Tibial nerve (tissue), 4 donors: Measurements from ENCODE around the gene HTRA3. TPM values are rescaled to one million over a fixed set of nuclear protein-coding genes. Genes with fewer than 3 reads are reported as not detected.

Source experiments
- DNase-seq, 2 donors: peaks; one replicate each; pipeline ENCODE4 v3.0.0-alpha.2; 2019; ENCODE audit warnings: low spot score in 2 of 2
- H3K27ac ChIP-seq, 4 donors: fragments of 200-600 bp; sonication (generic) in 3 of 4; one replicate each; pipeline ENCODE4 v1.5.1; 2017 to 2019; ENCODE audit warnings: mild to moderate bottlenecking in 1 of 4
- H3K27me3 ChIP-seq, 2 donors: fragments of 200-600 bp; sonication (generic) in 1 of 2; one replicate each; pipeline versions ENCODE4 v1.5.1 to v1.6.0; 2017 to 2019
- H3K36me3 ChIP-seq, 3 donors: fragments of 200-600 bp; sonication (generic); one replicate each; pipeline ENCODE4 v1.5.1; 2018 to 2019
- H3K4me1 ChIP-seq, 4 donors: fragments of 200-600 bp; sonication (generic) in 3 of 4; one replicate each; pipeline ENCODE4 v1.5.1; 2017 to 2019
- H3K4me3 ChIP-seq, 4 donors: fragments of 200-600 bp; sonication (generic) in 3 of 4; one replicate each; pipeline ENCODE4 v1.5.1; 2017 to 2019; ENCODE audit warnings: mild to moderate bottlenecking in 1 of 4, moderate library complexity in 1 of 4
- H3K9me3 ChIP-seq, 4 donors: fragments of 200-600 bp; sonication (generic) in 3 of 4; one replicate each; pipeline ENCODE4 v1.5.1; 2017 to 2019
- CTCF ChIP-seq, 5 experiments: fragments of 200-600 bp in 3 of 5; fragments of 450-650 bp in 2 of 5; sonication (generic) in 3 of 5; IDR thresholded peaks; one replicate each; pipeline ENCODE4 v1.5.1; 2016 to 2019; ENCODE audit warnings: antibody characterized with exemption in 5 of 5, mild to moderate bottlenecking in 3 of 5, moderate library complexity in 2 of 5
- EP300 ChIP-seq, 2 donors: sonication (generic); formaldehyde crosslinking; IDR thresholded peaks; one replicate each; pipeline ENCODE4 v1.6.1; 2017; ENCODE audit warnings: antibody characterized with exemption in 2 of 2, mild to moderate bottlenecking in 1 of 2
- POLR2A ChIP-seq, 2 donors: fragments of 450-650 bp; IDR thresholded peaks; one replicate each; pipeline ENCODE4 v1.6.1; 2017; ENCODE audit warnings: antibody characterized with exemption in 2 of 2, mild to moderate bottlenecking in 2 of 2, moderate library complexity in 2 of 2
- WGBS, 2 donors: methylation state at CpG; one replicate each; pipeline ENCODE4 v1.1.5; 2018; 5-methylcytosine and 5-hydroxymethylcytosine counted together
- total RNA-seq, 4 donors: library from RNA; depleted of rRNA; stranded (reverse); fragments of >200 nt; gene quantifications; one replicate each; pipeline ENCODE4 v1.1.0, GENCODE V29; 2016

The HTRA3 gene
- total RNA-seq, 4 donors from 2014 or later, result 34.9 to 54.3 (median 43.5) TPM

GRCh38 chr4:8255698-8256441 lies 13.7 kb upstream of the HTRA3 start:
- Histone ChIP-seq H3K4me1 (no peaks in the 10 kb centered on the region), H3K27me3 (no peaks in the 10 kb centered on the region), H3K4me3 (no peak overlapping the region), H3K36me3 (no peaks in the 10 kb centered on the region), H3K27ac (peak overlapping the region in 1 of 4 donors; percentile 4), H3K9me3 (no peaks in the 10 kb centered on the region)
- TF ChIP-seq CTCF (IDR thresholded peaks at IDR 0.05) (no peak), EP300 (IDR thresholded peaks at IDR 0.05) (no peak), POLR2A (IDR thresholded peaks at IDR 0.05) (no peak)
- WGBS, 2 donors, result 62 to 71% methylated on average over 14 of the region's 14 CpGs
- no peak for DNase-seq

DNA sequence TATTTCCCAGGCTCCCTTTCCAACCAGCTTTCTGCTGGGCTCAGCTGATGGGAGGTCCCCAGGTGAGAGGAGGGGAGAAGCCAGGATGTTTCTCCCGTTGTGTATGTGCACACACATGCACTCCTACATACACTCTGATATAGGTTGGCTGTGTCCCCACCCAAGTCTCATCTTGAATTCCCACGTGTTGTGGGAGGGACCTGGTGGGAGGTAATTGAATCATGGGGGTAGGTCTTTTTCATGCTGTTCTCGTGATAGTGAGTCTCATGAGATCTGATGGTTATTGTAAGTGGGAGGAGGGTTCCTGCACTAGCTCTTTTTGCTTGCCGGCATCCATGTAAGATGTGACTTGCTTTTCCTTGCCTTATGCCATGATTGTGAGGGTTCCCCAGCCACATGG lies 11.7 kb upstream of the HTRA3 start:
- Histone ChIP-seq H3K4me1 (no peaks in the 10 kb centered on the region), H3K27ac (no peak overlapping the region), H3K27me3 (no peaks in the 10 kb centered on the region), H3K4me3 (no peak overlapping the region), H3K9me3 (no peaks in the 10 kb centered on the region), H3K36me3 (no peaks in the 10 kb centered on the region)
- 67 to 70% methylated on average over 4 of the region's 4 CpGs for WGBS, 2 donors
- TF ChIP-seq POLR2A (IDR thresholded peaks at IDR 0.05), result no peak
- TF ChIP-seq EP300 (IDR thresholded peaks at IDR 0.05), result no peak
- TF ChIP-seq CTCF (IDR thresholded peaks at IDR 0.05), result no peak
- no peak for DNase-seq

GRCh38 chr4:8258552-8259212 lies 10.9 kb upstream of the HTRA3 start:
- WGBS, 2 donors, result 54 to 68% methylated on average over 13 of the region's 13 CpGs

DNA sequence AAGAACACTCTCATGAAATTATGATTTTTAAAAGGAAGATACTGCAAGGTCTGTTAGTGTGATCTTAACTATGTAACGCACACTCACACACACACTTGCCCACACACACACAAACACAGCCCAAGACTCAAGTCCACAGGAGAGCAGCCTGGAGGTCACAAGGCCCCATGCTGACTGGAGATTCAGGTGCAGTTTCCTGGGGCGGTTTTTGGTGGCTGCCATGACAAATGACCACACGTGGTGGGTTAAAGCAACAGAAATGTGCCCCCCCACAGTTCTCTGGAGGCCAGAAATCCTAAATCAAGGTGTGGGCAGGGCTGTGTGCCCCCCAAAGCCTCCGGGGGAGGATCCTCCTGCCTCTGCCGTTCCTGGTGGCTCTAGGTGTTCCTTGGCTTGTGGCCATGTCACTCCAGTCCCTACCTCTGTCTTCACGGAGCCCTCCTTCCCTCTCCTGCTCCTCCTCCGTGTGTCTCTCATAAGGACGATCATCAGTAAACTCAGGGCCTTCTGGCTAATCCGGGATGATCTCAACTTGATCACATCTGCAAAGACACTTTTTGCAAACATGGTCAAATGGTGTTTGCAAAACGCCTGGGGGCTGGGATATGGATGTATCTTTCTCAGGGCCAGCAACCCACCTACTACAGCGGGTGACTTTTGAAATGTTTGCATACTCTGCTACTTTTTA lies 9.7 kb upstream of the HTRA3 start:
- Histone ChIP-seq H3K4me1 (no peaks in the 10 kb centered on the region), H3K27me3 (no peaks in the 10 kb centered on the region), H3K9me3 (no peaks in the 10 kb centered on the region), H3K27ac (no peak overlapping the region), H3K4me3 (no peak overlapping the region), H3K36me3 (no peaks in the 10 kb centered on the region)
- no peak for DNase-seq
- WGBS, 2 donors, result 80 to 87% methylated on average over 11 of the region's 11 CpGs
- TF ChIP-seq EP300 (IDR thresholded peaks at IDR 0.05) (no peak), CTCF (IDR thresholded peaks at IDR 0.05) (no peak), POLR2A (IDR thresholded peaks at IDR 0.05) (no peak)

More at GRCh38 chr4:8258552-8259212, 10.9 kb upstream of the HTRA3 start:
- H3K4me1 ChIP-seq, result no peaks in the 10 kb centered on the region
- no peak overlapping the region for H3K27ac ChIP-seq
- no peaks in the 10 kb centered on the region for H3K9me3 ChIP-seq
- no peak overlapping the region for H3K4me3 ChIP-seq
- no peak for TF ChIP-seq POLR2A (IDR thresholded peaks at IDR 0.05)
- no peak for TF ChIP-seq EP300 (IDR thresholded peaks at IDR 0.05)
- TF ChIP-seq CTCF (IDR thresholded peaks at IDR 0.05), result no peak
- no peaks in the 10 kb centered on the region for H3K36me3 ChIP-seq
- no peak for DNase-seq
- no peaks in the 10 kb centered on the region for H3K27me3 ChIP-seq

DNA sequence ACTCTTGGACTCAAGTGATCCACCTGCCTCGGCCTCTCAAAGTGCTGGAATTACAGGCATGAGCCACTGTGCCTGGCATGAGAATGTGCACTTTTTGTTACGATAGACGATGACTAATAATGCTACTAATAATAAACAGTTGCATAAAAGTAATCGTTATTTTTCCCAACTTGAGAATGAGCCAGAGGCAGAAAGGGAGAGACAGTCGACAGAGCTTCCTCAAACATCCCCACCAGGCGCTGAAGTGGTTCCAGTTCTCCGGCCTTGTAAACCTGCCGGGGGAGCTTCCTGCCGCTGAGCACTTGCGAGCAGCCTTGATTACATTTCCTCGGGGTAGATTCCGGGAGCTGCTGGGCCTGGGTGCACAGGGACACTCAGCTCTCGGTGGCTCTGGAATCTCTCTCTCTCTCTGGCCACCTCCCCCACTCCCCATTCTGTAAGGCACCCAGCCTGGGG lies 8.9 kb upstream of the HTRA3 start:
- Histone ChIP-seq H3K9me3 (no peaks in the 10 kb centered on the region), H3K36me3 (no peaks in the 10 kb centered on the region), H3K27me3 (no peaks in the 10 kb centered on the region), H3K4me1 (no peaks in the 10 kb centered on the region), H3K27ac (peak overlapping the region in 2 of 4 donors; percentile 8 to 54), H3K4me3 (no peak overlapping the region)
- TF ChIP-seq EP300 (IDR thresholded peaks at IDR 0.05) (no peak), CTCF (IDR thresholded peaks at IDR 0.05) (no peak), POLR2A (IDR thresholded peaks at IDR 0.05) (no peak)
- WGBS, 2 donors, result 32 to 39% methylated on average over 12 to 13 of the region's 13 CpGs
- DNase-seq, result no peak
